HG02642 (cell line): ENCODE results near the gene PRDX6.

Experiments used
- ATAC-seq: cut with Tn5 transposase; IDR thresholded peaks from one replicate; pipeline ENCODE4 v1.9.1; 2021; ENCODE audit warnings: mild to moderate bottlenecking; ENCODE audit not compliant: unreplicated experiment, poor library complexity

The PRDX6 gene

GRCh38 chr1:173536223-173536622 is 59.1 kb downstream of the PRDX6 start:
- ATAC-seq, result no peak
